GM23338 (cell line): ENCODE data around the gene AGAP1. TPM values are rescaled to one million over a fixed set of nuclear protein-coding genes. Genes with fewer than 3 reads are reported as not detected.

Source experiments
- ATAC-seq: fragments of 200-7000 bp; cut with Tn5 transposase; 3 replicates; pipeline ENCODE4 v1.9.1; 2020
- DNase-seq: peaks from one replicate; pipeline ENCODE4 v3.0.0-alpha.2; 2015; ENCODE audit warnings: low spot score
- H2AFZ ChIP-seq: fragments of 200-600 bp; sonication (generic); 2 replicates; pipeline ENCODE4 v1.8.0; 2016; ENCODE audit warnings: antibody characterized with exemption, mild to moderate bottlenecking, moderate library complexity
- H3F3A ChIP-seq: fragments of 200-600 bp; sonication (generic); replicated peaks from 2 replicates; pipeline ENCODE4 v1.8.0; 2017; ENCODE audit warnings: antibody characterized with exemption, mixed run types, low read depth
- H3K27ac ChIP-seq: fragments of 200-600 bp; sonication (generic); 2 replicates; pipeline ENCODE4 v1.6.1; 2016; ENCODE audit warnings: low read depth
- H3K27me3 ChIP-seq: fragments of 200-600 bp; sonication (generic); 2 replicates; pipeline ENCODE4 v1.8.0; 2016; ENCODE audit warnings: mild to moderate bottlenecking, mixed run types, moderate library complexity; ENCODE audit not compliant: insufficient read depth
- H3K36me3 ChIP-seq: fragments of 200-600 bp; sonication (generic); 2 replicates; pipeline ENCODE4 v1.8.0; 2016; ENCODE audit warnings: mild to moderate bottlenecking; ENCODE audit not compliant: insufficient read depth
- H3K4me1 ChIP-seq: fragments of 200-600 bp; sonication (generic); 2 replicates; pipeline ENCODE4 v1.8.0; 2016; ENCODE audit warnings: mild to moderate bottlenecking, moderate library complexity; ENCODE audit not compliant: insufficient read depth
- H3K4me2 ChIP-seq: fragments of 200-600 bp; sonication (generic); 2 replicates; pipeline ENCODE4 v1.7.1; 2017; ENCODE audit warnings: mixed run types
- H3K4me3 ChIP-seq: fragments of 200-600 bp; sonication (generic); 2 replicates; pipeline ENCODE4 v1.6.1; 2016; ENCODE audit warnings: mixed run types
- H3K79me2 ChIP-seq: fragments of 200-600 bp; sonication (generic); replicated peaks from 2 replicates; pipeline ENCODE4 v1.8.0; 2017; ENCODE audit warnings: mild to moderate bottlenecking; ENCODE audit not compliant: insufficient read depth
- H3K9me2 ChIP-seq: fragments of 200-600 bp; sonication (generic); 2 replicates; pipeline ENCODE4 v1.8.0; 2017; ENCODE audit not compliant: insufficient read depth
- H4K20me1 ChIP-seq: fragments of 200-600 bp; sonication (generic); replicated peaks from 2 replicates; pipeline ENCODE4 v1.8.0; 2017; ENCODE audit warnings: mild to moderate bottlenecking; ENCODE audit not compliant: insufficient read depth
- H3K27ac Mint-ChIP-seq: 2 replicates; pipeline ENCODE4 v1.8.0; 2020; ENCODE audit warnings: inconsistent platforms, mild to moderate bottlenecking, moderate library complexity, mixed read lengths
- H3K27me3 Mint-ChIP-seq: 3 replicates; pipeline ENCODE4 v1.8.0; 2022; ENCODE audit warnings: low read depth, mild to moderate bottlenecking, moderate library complexity, mixed read lengths, inconsistent platforms; ENCODE audit not compliant: insufficient read depth, poor library complexity
- H3K36me3 Mint-ChIP-seq: 3 replicates; pipeline ENCODE4 v1.8.0; 2021; ENCODE audit warnings: low read depth, mild to moderate bottlenecking, inconsistent platforms, moderate library complexity, mixed read lengths
- H3K4me1 Mint-ChIP-seq: 3 replicates; pipeline ENCODE4 v1.8.0; 2020; ENCODE audit warnings: mild to moderate bottlenecking, inconsistent platforms, mixed read lengths
- H3K4me3 Mint-ChIP-seq: 3 replicates; pipeline ENCODE4 v1.8.0; 2021; ENCODE audit warnings: moderate library complexity, mild to moderate bottlenecking, inconsistent platforms, mixed read lengths
- H3K9me3 Mint-ChIP-seq: 3 replicates; pipeline ENCODE4 v1.8.0; 2020; ENCODE audit warnings: moderate library complexity, mild to moderate bottlenecking, inconsistent platforms, mixed read lengths
- CREB1 ChIP-seq: fragments of 250-450 bp; sonication (Bioruptor Pico); IDR thresholded peaks from 2 replicates; pipeline ENCODE4 v1.5.0; 2020; ENCODE audit warnings: low read depth, mild to moderate bottlenecking, moderate library complexity
- CTCF ChIP-seq, 2 experiments: fragments of 200-600 bp in 1 of 2; sonication (generic) in 1 of 2; conservative IDR thresholded peaks; 2 replicates each; pipeline versions ENCODE4 v1.5.1 to v1.6.1; 2016 to 2017; ENCODE audit warnings: antibody characterized with exemption in 2 of 2, low read depth in 2 of 2, mild to moderate bottlenecking in 2 of 2, moderate library complexity in 1 of 2
- ETS1 ChIP-seq: IDR thresholded peaks from 2 replicates; pipeline ENCODE4 v1.6.1; 2016; ENCODE audit warnings: antibody characterized with exemption
- EZH2 ChIP-seq: fragments of 200-600 bp; sonication (generic); IDR thresholded peaks from one replicate; pipeline ENCODE4 v1.8.0; 2017; ENCODE audit warnings: antibody characterized with exemption, mild to moderate bottlenecking, low read depth; ENCODE audit not compliant: unreplicated experiment
- EZH2phosphoT487 ChIP-seq: fragments of 200-600 bp; sonication (generic); IDR thresholded peaks from one replicate; pipeline ENCODE4 v1.8.1; 2018; ENCODE audit warnings: antibody characterized with exemption; ENCODE audit not compliant: unreplicated experiment
- JUNB ChIP-seq: IDR thresholded peaks from one replicate; pipeline ENCODE4 v1.6.1; 2016; ENCODE audit warnings: antibody characterized with exemption; ENCODE audit not compliant: unreplicated experiment
- NANOG ChIP-seq: IDR thresholded peaks from 2 replicates; pipeline ENCODE4 v1.6.1; 2016; ENCODE audit warnings: antibody characterized with exemption, borderline replicate concordance
- REST ChIP-seq: IDR thresholded peaks from one replicate; pipeline ENCODE4 v1.6.1; 2018; ENCODE audit warnings: antibody characterized with exemption; ENCODE audit not compliant: unreplicated experiment
- STAT1 ChIP-seq: IDR thresholded peaks from one replicate; pipeline ENCODE4 v1.6.1; 2016; ENCODE audit warnings: antibody characterized with exemption; ENCODE audit not compliant: unreplicated experiment
- ZNF331 ChIP-seq: fragments of 250-450 bp; sonication (Bioruptor Pico); IDR thresholded peaks from 2 replicates; pipeline ENCODE4 v1.5.0; 2020; ENCODE audit warnings: low read depth, mild to moderate bottlenecking, moderate library complexity
- ZNF462 ChIP-seq: fragments of 250-450 bp; sonication (Bioruptor Pico); IDR thresholded peaks from 2 replicates; pipeline ENCODE4 v1.5.0; 2020; ENCODE audit warnings: mild to moderate bottlenecking, moderate library complexity
- polyA plus RNA-seq: library from polyadenylated mRNA; unstranded; fragments of >200 nt; fragmentation: Nextera tagmentation; extraction: Ambion mirVana; gene quantifications from 2 replicates; pipeline ENCODE4 v1.2.1, GENCODE V29; 2016
- total RNA-seq: library from RNA; depleted of rRNA; stranded (reverse); fragments of >200 nt; shearing (Covaris generic); gene quantifications from 2 replicates; pipeline ENCODE4 v1.2.3, GENCODE V29; 2014

Gene AGAP1
- total and polyA plus RNA-seq, 2 experiments from 2014 or later = 13.3 to 27.9 TPM

GRCh38 chr2:235977445-235977844 lies 483.6 kb downstream of the AGAP1 start:
- Mint-ChIP-seq H3K27ac (no peak overlapping the region), H3K4me3 (no peak overlapping the region), H3K36me3 (peaks cover 10% of the 10 kb centered on the region), H3K9me3 (no peaks in the 10 kb centered on the region; the same call in 2 of the 3 replicates), H3K4me1 (peaks cover 9% of the 10 kb centered on the region; the same call in 2 of the 3 replicates), H3K27me3 (peaks cover 11% of the 10 kb centered on the region)
- Histone ChIP-seq H3K36me3 (no peaks in the 10 kb centered on the region; the same call in 1 of the 2 replicates), H3K79me2 (no peaks in the 10 kb centered on the region), H3F3A (no peaks in the 10 kb centered on the region), H3K4me3 (no peak overlapping the region), H3K27ac (no peak overlapping the region), H2AFZ (no peak overlapping the region), H3K4me2 (no peak overlapping the region), H3K27me3 (no peaks in the 10 kb centered on the region), H3K4me1 (no peaks in the 10 kb centered on the region), H4K20me1 (peaks cover 8% of the 10 kb centered on the region; the same call in 1 of the 2 replicates), H3K9me2 (no peaks in the 10 kb centered on the region; the same call in 1 of the 2 replicates)
- no peak for TF ChIP-seq EZH2
- TF ChIP-seq JUNB = no peak
- TF ChIP-seq CTCF (conservative IDR thresholded peaks at IDR 0.05; ENCODE audit: low read depth in 2 of 2) = no peak
- TF ChIP-seq CREB1 (CRISPR knock-in tag) = no peak
- no peak for TF ChIP-seq REST
- no peak for TF ChIP-seq ETS1
- TF ChIP-seq ZNF331 (CRISPR knock-in tag) = no peak
- TF ChIP-seq NANOG = no peak
- TF ChIP-seq STAT1 = no peak
- TF ChIP-seq ZNF462 (CRISPR knock-in tag) = no peak
- no peak for TF ChIP-seq EZH2phosphoT487
- no peak for ATAC-seq
- no peak for DNase-seq
